Right ventricle myocardium superior (tissue), 1 donor: Measurements from ENCODE around the gene PKD2L2. TPM values are rescaled to one million over a fixed set of nuclear protein-coding genes. Genes with fewer than 3 reads are reported as not detected.
A peak's percentile ranks its signal among the peaks of the same experiment; 100 is the strongest.
"Not testable (repeated sequence)": the region's sequence is repeated elsewhere in the genome, so short reads cannot be mapped to it uniquely, and the experiment has no call there.

Experiments used
- ATAC-seq: fragments of 200-7000 bp; cut with Tn5 transposase; one replicate; pipeline ENCODE4 v1.9.1; 2020; ENCODE audit warnings: mild to moderate bottlenecking; ENCODE audit not compliant: poor library complexity
- DNase-seq: peaks from one replicate; pipeline ENCODE4 v3.0.0-alpha.2; 2020
- intact Hi-C: fragments of 100-400 bp; cut with DNase I; formaldehyde crosslinking; loops from one replicate; pipeline ENCODE4 v1.11.2; 2022
- long read RNA-seq: library from polyadenylated mRNA; unstranded; transcript quantifications from one replicate; pipeline ENCODE4 v2.0.0, GENCODE V29; 2021
- total RNA-seq: library from RNA; stranded (reverse); fragmentation: NEBNext Ultra II Directional; extraction: Animal tissue kit (Norgen Biotek cat#: 25700); gene quantifications from one replicate; pipeline ENCODE4 v1.2.1, GENCODE V29; 2021
- donor health status: DM: no; HTN: yes; CAD: no; lungs with severe emphysema.

The PKD2L2 gene
- total RNA-seq: 0.48 TPM
- long read RNA-seq, partial matches to known transcripts: 0 of 2 reads
- long read RNA-seq, other reads (novel, unspliced or antisense): 2 of 2 reads

GRCh38 chr5:137888863-137889759, at the start of gene PKD2L2:
PKD2L2 (plus strand) TSS chr5:137889457; CDS start chr5:137889492, 35 bp downstream.
- intact Hi-C loops: loop anchor here (5.0 kb wide), 1 partner anchor 62 kb away; no protein-coding TSS in a partner anchor
- ATAC-seq: peak; percentile 95

GRCh38 chr5:137842296-137842695, 47.0 kb upstream of the PKD2L2 start:
- no peak for ATAC-seq
- intact Hi-C loops: no loop called here
- DNase-seq: no peak

More at GRCh38 chr5:137888863-137889759, at the start of gene PKD2L2:
- DNase-seq: peak; percentile 94

GRCh38 chr5:137843676-137844299, 45.5 kb upstream of the PKD2L2 start:
- DNase-seq (no peak), ATAC-seq (no peak)
- intact Hi-C loops: no loop called here

DNA sequence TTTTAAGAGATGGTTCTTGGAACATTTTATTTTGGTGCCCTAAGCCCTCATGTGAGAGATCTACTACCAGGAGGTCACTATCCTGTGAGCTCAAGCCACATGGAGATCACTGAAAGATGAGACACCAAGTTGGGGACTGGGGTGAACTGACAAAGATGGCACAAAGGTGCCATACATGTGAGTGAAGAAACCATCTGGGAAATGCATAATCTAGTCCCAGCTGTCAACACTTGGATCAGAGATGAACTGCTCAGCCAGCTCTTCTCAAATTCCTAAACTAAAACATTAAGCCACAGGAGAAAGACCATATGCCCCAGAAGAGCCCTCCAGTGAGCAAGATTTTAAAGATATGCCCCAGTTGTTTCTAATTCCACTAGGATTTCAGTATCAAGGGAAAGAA, 43.8 kb upstream of the PKD2L2 start:
- no peak for ATAC-seq
- intact Hi-C loops: no loop called here
- DNase-seq: no peak

GRCh38 chr5:137847687-137848086, 41.6 kb upstream of the PKD2L2 start:
- intact Hi-C loops: no loop called here
- peak; percentile 68 for ATAC-seq
- no peak for DNase-seq

DNA sequence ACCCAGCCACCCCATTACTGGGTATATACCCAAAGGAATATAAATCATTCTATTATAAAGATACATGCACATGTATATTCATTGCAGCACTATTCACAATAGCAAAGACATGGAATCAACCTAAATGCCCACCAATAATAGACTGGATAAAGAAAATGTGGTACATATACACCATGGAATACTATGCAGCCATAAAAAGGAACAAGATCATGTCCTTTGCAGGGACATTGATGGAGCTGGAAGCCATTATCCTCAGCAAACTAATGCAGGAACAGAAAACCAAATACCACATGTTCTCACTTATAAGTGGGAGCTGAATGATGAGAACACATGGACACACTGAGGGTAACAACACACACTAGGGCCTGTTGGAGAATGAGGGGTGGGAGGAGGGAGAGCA, 36.1 kb upstream of the PKD2L2 start:
- intact Hi-C loops, DNase-seq, ATAC-seq: not testable (repeated sequence)

DNA sequence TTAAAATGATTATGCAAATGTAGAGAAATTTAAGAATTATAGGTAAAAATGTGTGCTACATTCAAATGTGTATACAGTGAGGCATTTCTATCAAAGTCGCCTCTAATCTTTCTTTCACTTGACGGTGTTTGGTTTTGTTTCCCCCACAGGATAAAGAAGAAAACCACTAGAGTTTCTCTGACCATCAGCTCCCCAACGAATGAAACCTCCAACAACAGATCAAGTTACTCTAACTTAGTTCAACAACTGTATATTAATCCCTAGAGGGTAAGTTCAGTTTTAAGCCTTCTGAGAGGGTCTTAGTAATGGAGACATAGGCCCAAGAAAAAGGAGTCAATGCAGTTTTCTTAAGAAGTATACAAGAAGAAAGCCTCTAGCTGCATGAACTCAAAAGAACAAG, 33.1 kb upstream of the PKD2L2 start:
- DNase-seq (no peak), ATAC-seq (no peak)
- intact Hi-C loops: no loop called here

GRCh38 chr5:137856916-137857862, 32.1 kb upstream of the PKD2L2 start:
- intact Hi-C loops: no loop called here
- ATAC-seq (peak; percentile 47), DNase-seq (no peak)

GRCh38 chr5:137858223-137858916, 30.9 kb upstream of the PKD2L2 start:
- ATAC-seq (peak; percentile 90), DNase-seq (no peak)
- intact Hi-C loops: no loop called here

GRCh38 chr5:137858954-137859353, 30.3 kb upstream of the PKD2L2 start:
- peak; percentile 51 for ATAC-seq
- intact Hi-C loops: no loop called here
- DNase-seq: no peak

- DNase-seq: no peak
- no peak for ATAC-seq
- intact Hi-C loops: no loop called here
Observed at GRCh38 chr5:137862251-137862650, 27.0 kb upstream of the PKD2L2 start.

GRCh38 chr5:137863653-137864052, 25.6 kb upstream of the PKD2L2 start:
- ATAC-seq, intact Hi-C loops, DNase-seq: not testable (repeated sequence)

DNA sequence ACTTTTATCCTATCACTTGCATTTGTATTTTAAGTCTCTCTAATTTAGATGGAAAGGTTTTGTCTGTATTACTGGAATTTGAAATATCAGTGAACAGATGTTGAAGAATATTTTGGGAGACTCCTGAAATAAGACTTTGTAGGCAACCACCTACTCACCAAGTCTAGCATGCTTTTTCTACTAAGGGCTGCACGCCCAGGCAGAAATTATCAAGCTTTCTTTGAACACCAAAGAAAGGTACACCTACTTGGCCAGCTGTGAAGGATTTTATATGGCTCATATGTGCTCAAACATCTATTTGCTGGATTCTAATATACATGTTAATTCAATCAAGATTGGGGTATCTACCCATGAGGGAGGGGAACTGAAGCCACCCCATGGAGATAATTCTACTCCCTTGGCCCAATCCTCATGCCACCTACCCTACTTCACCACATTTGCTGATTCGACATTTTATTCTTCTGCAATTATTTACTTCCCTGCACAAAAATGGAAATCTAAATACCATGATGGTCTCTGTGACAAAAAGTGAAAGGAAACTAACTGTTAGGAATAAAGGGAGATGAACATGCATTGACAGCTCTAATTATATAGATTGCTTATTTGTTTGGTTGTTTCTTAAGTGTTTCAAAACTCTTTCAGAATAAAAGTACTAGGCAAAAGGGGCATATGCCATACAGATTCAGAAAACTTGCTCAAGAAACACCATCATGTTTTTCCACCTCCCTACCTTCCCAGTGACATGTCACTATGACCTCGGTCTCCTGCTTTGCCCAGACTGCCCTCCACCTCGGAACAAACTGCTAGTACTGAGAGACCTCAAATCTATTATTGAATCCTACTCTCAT, 22.5 kb upstream of the PKD2L2 start:
- no peak for DNase-seq
- intact Hi-C loops: no loop called here
- ATAC-seq: no peak

GRCh38 chr5:137867664-137868063, 21.6 kb upstream of the PKD2L2 start, which contains the start of gene MYOT:
MYOT (plus strand) TSS chr5:137867860; CDS start chr5:137870652, 2,792 bp downstream.
- ATAC-seq: no peak
- intact Hi-C loops: no loop called here
- DNase-seq: no peak

GRCh38 chr5:137870647-137871339, 18.5 kb upstream of the PKD2L2 start:
- ATAC-seq: peak; percentile 50
- intact Hi-C loops: no loop called here
- DNase-seq: no peak

- DNase-seq (no peak), ATAC-seq (peak; percentile 21)
- intact Hi-C loops: no loop called here
Observed at GRCh38 chr5:137871571-137871970, 17.7 kb upstream of the PKD2L2 start.

DNA sequence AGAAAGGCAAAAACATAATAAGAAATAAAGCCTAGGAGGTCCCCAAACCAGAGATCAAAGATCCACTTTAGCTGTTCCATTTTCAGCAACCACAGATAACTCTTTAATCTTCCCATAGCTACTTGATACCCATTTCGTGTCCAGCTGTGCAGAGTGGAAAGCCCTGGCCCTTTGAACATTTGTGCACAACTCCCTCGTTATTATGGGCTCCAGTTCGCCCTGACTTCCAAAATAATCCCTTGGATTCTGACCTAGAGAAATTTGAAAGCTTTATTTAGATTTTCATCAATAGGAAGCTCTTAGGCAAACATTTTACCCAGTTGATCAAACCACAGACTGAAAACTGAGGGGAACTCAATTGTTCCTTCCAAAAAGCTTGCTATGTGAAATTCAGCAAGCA, 16.8 kb upstream of the PKD2L2 start:
- ATAC-seq (no peak), DNase-seq (no peak)
- intact Hi-C loops: no loop called here
